Endothelial cell of umbilical vein (primary cell): ENCODE results near the gene LGR6. TPM values are rescaled to one million over a fixed set of nuclear protein-coding genes. Genes with fewer than 3 reads are reported as not detected.

Experiments used
- BruUV-seq: library from RNA; stranded (reverse); fragments of 400-500 nt; replicated peaks from 2 replicates; lab custom pipeline; 2021; lab: Mats Ljungman, UMichigan
- CTCF ChIA-PET: fragments of 300-600, 350-600 bp; sonication (Branson Sonifier 250); formaldehyde crosslinking; loops from one replicate; lab custom pipeline; 2021; ENCODE audit warnings: antibody characterized with exemption, inconsistent platforms; lab: Charles Lee
- POLR2A ChIA-PET: fragments of 300-600, 350-600 bp; sonication (Branson Sonifier 250); formaldehyde crosslinking; loops from one replicate; lab custom pipeline; 2021; ENCODE audit warnings: antibody characterized with exemption, inconsistent platforms; lab: Charles Lee
- DNase-seq: peaks from one replicate; pipeline ENCODE4 v3.0.0-alpha.2; 2011; ENCODE audit warnings: low read depth, low spot score
- FAIRE-seq: peaks from 2 replicates; lab custom pipeline; 2011; peaks lifted over from hg19 to GRCh38; lab: Jason Lieb, UNC
- H2AFZ ChIP-seq: 2 replicates; pipeline ENCODE4 v1.6.0; 2012; ENCODE audit warnings: low read depth, low read length, control low read depth, inconsistent platforms
- H3K27ac ChIP-seq: 2 replicates; pipeline ENCODE4 v1.5.1; 2011; ENCODE audit warnings: low read depth, mild to moderate bottlenecking, control low read depth, low read length, moderate library complexity; ENCODE audit not compliant: insufficient read depth
- H3K27me3 ChIP-seq, 2 experiments: 2 replicates each; pipeline versions ENCODE4 v1.6.0 to v1.6.1; 2011; ENCODE audit warnings: low read length in 2 of 2, mixed read lengths in 1 of 2; ENCODE audit not compliant: control insufficient read depth in 2 of 2, insufficient read depth in 2 of 2
- H3K36me3 ChIP-seq, 2 experiments: 2 replicates in 1 of 2; 3 replicates in 1 of 2; pipeline ENCODE4 v1.5.1; 2011; ENCODE audit warnings: low read length in 2 of 2, mild to moderate bottlenecking in 1 of 2, moderate library complexity in 1 of 2; ENCODE audit not compliant: control insufficient read depth in 2 of 2, insufficient read depth in 2 of 2; ENCODE audit errors: extremely low read depth in 1 of 2
- H3K4me1 ChIP-seq: 3 replicates; pipeline ENCODE4 v1.5.1; 2011; ENCODE audit warnings: mild to moderate bottlenecking, low read length; ENCODE audit not compliant: control insufficient read depth, insufficient read depth; ENCODE audit errors: extremely low read depth
- H3K4me2 ChIP-seq: 2 replicates; pipeline ENCODE4 v1.6.1; 2011; ENCODE audit warnings: low read length, control low read depth, mixed read lengths; ENCODE audit not compliant: insufficient read depth
- H3K4me3 ChIP-seq, 3 experiments: fragments of 200-600 bp in 1 of 3; sonication (generic), shearing (Covaris generic) in 1 of 3; replicated peaks in 1 of 3; 2 replicates each; pipeline ENCODE4 v1.5.1; 2011 to 2016; ENCODE audit warnings: control low read depth in 3 of 3, low read length in 3 of 3, mild to moderate bottlenecking in 2 of 3, inconsistent platforms in 1 of 3, low read depth in 1 of 3, moderate library complexity in 1 of 3; ENCODE audit not compliant: insufficient read depth in 1 of 3
- H3K79me2 ChIP-seq: 2 replicates; pipeline ENCODE4 v1.6.0; 2012; ENCODE audit warnings: low read length, inconsistent platforms; ENCODE audit not compliant: control insufficient read depth, insufficient read depth
- H3K9ac ChIP-seq: replicated peaks from 2 replicates; pipeline ENCODE3; 2011; ENCODE audit warnings: low read length, control low read depth; ENCODE audit not compliant: insufficient read depth; ENCODE audit errors: extremely low read depth
- H3K9me1 ChIP-seq: replicated peaks from 3 replicates; pipeline ENCODE4 v1.6.0; 2011; ENCODE audit warnings: mild to moderate bottlenecking, low read length; ENCODE audit not compliant: control insufficient read depth, insufficient read depth; ENCODE audit errors: extremely low read depth
- H3K9me3 ChIP-seq: replicated peaks from 2 replicates; pipeline ENCODE4 v1.5.1; 2012; ENCODE audit warnings: low read length, inconsistent platforms; ENCODE audit not compliant: control insufficient read depth, insufficient read depth
- H4K20me1 ChIP-seq: replicated peaks from 2 replicates; pipeline ENCODE3; 2011; ENCODE audit warnings: mild to moderate bottlenecking, low read length; ENCODE audit not compliant: control insufficient read depth, insufficient read depth; ENCODE audit errors: extremely low read depth
- CTCF ChIP-seq, 2 donors: IDR thresholded peaks; 1 replicate in 1 of 2; 2 replicates in 1 of 2; pipeline ENCODE4 v1.5.1; 2011; ENCODE audit warnings: low read length in 2 of 2, mild to moderate bottlenecking in 2 of 2, moderate library complexity in 2 of 2, control low read depth in 1 of 2, inconsistent platforms in 1 of 2, low read depth in 1 of 2; ENCODE audit not compliant: insufficient read depth in 1 of 2; ENCODE audit errors: extremely low read depth in 1 of 2
- EZH2 ChIP-seq: IDR thresholded peaks from 2 replicates; pipeline ENCODE4 v1.6.1; 2012; ENCODE audit warnings: borderline replicate concordance, low read depth, mild to moderate bottlenecking, moderate library complexity, low read length, inconsistent platforms; ENCODE audit not compliant: severe bottlenecking
- FOS ChIP-seq: IDR thresholded peaks from 2 replicates; pipeline ENCODE4 v1.6.1; 2011; ENCODE audit warnings: mild to moderate bottlenecking, low read length, moderate library complexity, borderline replicate concordance; ENCODE audit not compliant: insufficient read depth
- GATA2 ChIP-seq: IDR thresholded peaks from 2 replicates; pipeline ENCODE4 v1.7.0; 2011; ENCODE audit warnings: low read depth, mild to moderate bottlenecking, moderate library complexity, mixed read lengths, low read length; ENCODE audit not compliant: insufficient read length, insufficient read depth
- JUN ChIP-seq: IDR thresholded peaks from 2 replicates; pipeline ENCODE4 v1.6.1; 2011; ENCODE audit warnings: borderline replicate concordance, low read depth; ENCODE audit not compliant: insufficient read length, insufficient read depth
- MAX ChIP-seq: IDR thresholded peaks from 2 replicates; pipeline ENCODE4 v1.6.1; 2011; ENCODE audit not compliant: insufficient read depth, insufficient read length
- MYC ChIP-seq: IDR thresholded peaks from one replicate; pipeline ENCODE4 v1.6.1; 2011; ENCODE audit warnings: mild to moderate bottlenecking, low read depth, low read length
- POLR2A ChIP-seq: IDR thresholded peaks from 2 replicates; pipeline ENCODE4 v1.6.1; 2012; ENCODE audit warnings: low read depth, mild to moderate bottlenecking, control low read depth, low read length
- POLR2AphosphoS5 ChIP-seq: IDR thresholded peaks from 2 replicates; pipeline ENCODE4 v1.6.1; 2012; ENCODE audit warnings: low read depth, mild to moderate bottlenecking, control low read depth, low read length, moderate library complexity; ENCODE audit not compliant: insufficient read depth
- dilution Hi-C: fragments of 300-500 bp; cut with MboI; formaldehyde crosslinking; loops from one replicate; pipeline ENCODE4 v1.15.0; 2019; ENCODE audit warnings: low sequenced_read_pairs; ENCODE audit not compliant: extremely low pct_ligation_motif_present
- intact Hi-C: fragments of 100-400 bp; cut with micrococcal nuclease; formaldehyde crosslinking; loops from one replicate; pipeline ENCODE4 v1.10.0; 2022
- polyA plus RNA-seq, 4 experiments: library from polyadenylated mRNA; depleted of rRNA in 3 of 4; stranded (reverse) in 3 of 4; unstranded in 1 of 4; fragments of >200 nt; gene quantifications; 2 replicates each; pipeline versions ENCODE4 v1.2.1 to v1.2.3, GENCODE V29; 2011 to 2012; ENCODE audit warnings: missing spikeins in 1 of 4
- total RNA-seq: library from RNA; stranded (reverse); gene quantifications from 2 replicates; pipeline ENCODE4 v1.2.3, GENCODE V29; 2021

The LGR6 gene
- total and polyA plus RNA-seq, 2 donors (not counting 3 experiments of a cell fraction or from before 2014, with no cell fraction given), result not detected

- no TSS peak for BruUV-seq
- DNase-seq (no peak), FAIRE-seq (no peak)
- H3K9me3 ChIP-seq, result no peaks in the 10 kb centered on the region
- H3K79me2 ChIP-seq, result no peaks in the 10 kb centered on the region
- TF ChIP-seq MYC, result no peak
- no peak for TF ChIP-seq JUN
- TF ChIP-seq FOS, result no peak
- no peak for TF ChIP-seq CTCF (IDR thresholded peaks at IDR 0.05; ENCODE audit: extremely low read depth in 1 of 2, insufficient read depth in 1 of 2, low read depth in 1 of 2, low read length in 2 of 2)
- TF ChIP-seq GATA2, result no peak
- no peak for TF ChIP-seq POLR2A
- no peak for TF ChIP-seq MAX
- no peak for TF ChIP-seq EZH2
- TF ChIP-seq POLR2AphosphoS5, result no peak
- no peak overlapping the region for H3K4me3 ChIP-seq
- H3K27ac ChIP-seq, result no peak overlapping the region
- no peaks in the 10 kb centered on the region for H3K4me1 ChIP-seq
- no peak overlapping the region for H3K9ac ChIP-seq
- H3K4me2 ChIP-seq, result no peak overlapping the region
- H4K20me1 ChIP-seq, result no peaks in the 10 kb centered on the region
- no peaks in the 10 kb centered on the region for H3K27me3 ChIP-seq
- POLR2A ChIA-PET, result no interaction called here
- H3K9me1 ChIP-seq, result no peaks in the 10 kb centered on the region
- peaks cover 7 to 14% of the 10 kb centered on the region in 2 experiments for H3K36me3 ChIP-seq
- intact Hi-C loops, result no loop called here
- no peak overlapping the region for H2AFZ ChIP-seq
- CTCF ChIA-PET, result interaction anchor here (1.4 to 2.8 kb wide), 6 partner anchors 8 to 390 kb away, joined by 3 to 11 read pairs (median 6); partner anchors contain the start of gene LGR6
- dilution Hi-C loops, result no loop called here
These were observed 136.3 kb downstream of the LGR6 start for GRCh38 chr1:202329891-202330290.
